IPS-15b (cell line): ENCODE results near the gene PVALEF.

Experiments
- H3K27me3 ChIP-seq: one replicate; pipeline ENCODE4 v1.6.1; 2013; ENCODE audit warnings: low read length; ENCODE audit not compliant: control insufficient read depth, insufficient read depth
- H3K36me3 ChIP-seq: one replicate; pipeline ENCODE4 v1.6.1; 2013; ENCODE audit warnings: low read length; ENCODE audit not compliant: control insufficient read depth, insufficient read depth
- H3K4me1 ChIP-seq: one replicate; pipeline ENCODE4 v1.6.1; 2013; ENCODE audit warnings: mild to moderate bottlenecking, low read length; ENCODE audit not compliant: control insufficient read depth, insufficient read depth
- H3K4me3 ChIP-seq: one replicate; pipeline ENCODE4 v1.5.1; 2013; ENCODE audit warnings: low read depth, low read length
- H3K9ac ChIP-seq: one replicate; pipeline ENCODE4 v1.6.1; 2013; ENCODE audit warnings: low read depth, mild to moderate bottlenecking, low read length
- H3K9me3 ChIP-seq: one replicate; pipeline ENCODE4 v1.6.1; 2013; ENCODE audit warnings: mild to moderate bottlenecking, low read length; ENCODE audit not compliant: control insufficient read depth, insufficient read depth

The PVALEF gene

DNA sequence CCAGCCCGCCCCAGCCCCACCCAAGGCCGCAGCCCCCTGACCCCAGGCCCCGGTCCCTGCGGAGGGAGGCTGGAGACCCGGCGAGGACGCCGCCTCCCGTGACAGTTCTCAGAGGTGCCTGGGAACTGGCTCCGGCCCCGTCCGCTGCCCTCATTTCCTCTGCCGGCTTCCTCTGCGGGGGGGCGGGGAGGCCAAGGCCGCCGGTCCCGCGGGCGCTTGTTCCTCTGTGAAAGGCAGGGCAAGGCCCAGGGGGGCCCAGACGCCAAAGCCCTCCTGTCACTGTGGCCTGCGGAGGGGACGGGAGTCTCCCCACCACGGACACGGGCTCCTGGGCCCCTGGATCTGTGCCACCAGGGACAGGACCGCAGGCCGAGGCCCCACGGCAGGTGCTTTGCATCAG, 5.0 kb upstream of the PVALEF start:
- Histone ChIP-seq H3K27me3 (no peaks in the 10 kb centered on the region), H3K4me1 (no peaks in the 10 kb centered on the region), H3K4me3 (no peak overlapping the region), H3K9ac (no peak overlapping the region), H3K36me3 (no peaks in the 10 kb centered on the region), H3K9me3 (no peaks in the 10 kb centered on the region)

DNA sequence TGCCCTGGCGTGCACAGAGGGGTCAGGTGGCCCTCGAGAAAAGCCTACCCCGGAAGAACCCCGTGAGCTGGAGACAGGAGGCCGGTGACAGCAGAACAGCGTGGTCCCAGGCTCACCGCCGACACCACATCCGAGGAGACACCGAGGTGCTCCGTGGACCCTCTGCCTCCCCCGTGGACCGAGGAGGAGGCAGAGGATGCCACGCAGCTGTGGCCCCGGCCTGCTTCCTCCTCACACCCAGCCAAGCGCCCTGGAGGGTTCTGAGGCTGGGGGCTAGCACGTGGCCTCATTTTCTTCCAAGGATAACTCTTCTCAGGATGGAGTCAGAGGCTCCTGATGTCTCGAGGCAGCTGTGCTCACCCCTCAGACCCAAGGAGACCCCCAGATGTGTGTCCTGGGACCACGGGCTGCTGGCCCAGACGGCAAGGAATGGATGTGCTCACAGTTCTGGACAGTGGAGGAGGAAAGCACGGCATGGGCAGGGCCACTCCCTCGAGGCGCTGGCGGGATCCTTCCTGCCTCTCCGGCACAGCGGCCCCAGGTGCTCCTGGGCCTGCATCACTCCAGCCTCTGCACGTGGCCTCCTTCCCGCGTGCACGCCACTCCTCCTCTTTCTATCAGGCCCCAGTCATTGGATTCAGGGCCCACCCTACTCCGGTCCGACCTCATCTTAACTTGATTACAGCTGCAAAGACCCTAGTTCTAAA, 4.4 kb upstream of the PVALEF start:
- Histone ChIP-seq H3K4me1 (no peaks in the 10 kb centered on the region), H3K27me3 (no peaks in the 10 kb centered on the region), H3K9me3 (no peaks in the 10 kb centered on the region), H3K9ac (no peak overlapping the region), H3K36me3 (no peaks in the 10 kb centered on the region), H3K4me3 (no peak overlapping the region)

DNA sequence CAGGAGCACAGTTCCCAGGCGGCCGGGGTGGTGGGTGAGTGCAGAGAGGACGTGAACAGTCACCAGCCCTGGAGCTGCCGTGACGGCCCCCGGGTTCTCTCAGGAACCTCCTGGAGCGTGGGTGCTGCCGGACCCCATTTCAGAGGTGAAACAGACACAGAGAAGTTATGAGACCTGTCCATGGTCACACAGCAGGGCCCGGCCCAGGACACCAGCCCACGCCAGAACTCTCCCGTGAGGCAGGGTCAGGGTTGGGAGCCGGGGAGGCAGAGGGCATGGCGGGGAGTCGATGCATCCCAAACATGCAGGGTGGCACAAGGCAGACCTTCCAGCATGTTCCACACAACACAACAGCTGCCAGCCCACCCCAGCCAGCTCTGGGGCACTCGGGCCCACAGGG, 3.8 kb upstream of the PVALEF start:
- no peaks in the 10 kb centered on the region for H3K4me1 ChIP-seq
- no peak overlapping the region for H3K4me3 ChIP-seq
- H3K27me3 ChIP-seq: no peaks in the 10 kb centered on the region
- H3K9ac ChIP-seq: no peak overlapping the region
- H3K36me3 ChIP-seq: no peaks in the 10 kb centered on the region
- no peaks in the 10 kb centered on the region for H3K9me3 ChIP-seq

DNA sequence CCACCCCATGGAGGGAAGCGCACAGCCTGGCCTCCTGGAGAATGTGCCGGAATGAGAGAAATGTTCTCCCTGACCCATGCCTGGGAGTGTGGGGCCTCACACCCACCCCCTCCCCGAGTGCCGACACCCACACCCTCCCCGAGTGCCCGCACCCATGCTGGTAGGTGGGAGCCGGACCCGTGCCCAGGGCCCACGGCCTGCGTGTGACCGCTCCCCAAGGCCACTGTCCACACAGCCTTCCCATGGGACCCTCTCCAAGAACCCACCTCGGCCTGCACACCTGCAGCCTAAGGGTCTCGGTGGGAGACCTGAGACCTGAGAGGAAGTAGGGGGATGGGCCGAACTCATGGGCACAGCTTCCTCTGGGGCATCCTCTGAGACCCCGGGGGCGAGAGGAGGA, 3.3 kb upstream of the PVALEF start:
- no peaks in the 10 kb centered on the region for H3K36me3 ChIP-seq
- no peaks in the 10 kb centered on the region for H3K4me1 ChIP-seq
- H3K27me3 ChIP-seq: no peaks in the 10 kb centered on the region

DNA sequence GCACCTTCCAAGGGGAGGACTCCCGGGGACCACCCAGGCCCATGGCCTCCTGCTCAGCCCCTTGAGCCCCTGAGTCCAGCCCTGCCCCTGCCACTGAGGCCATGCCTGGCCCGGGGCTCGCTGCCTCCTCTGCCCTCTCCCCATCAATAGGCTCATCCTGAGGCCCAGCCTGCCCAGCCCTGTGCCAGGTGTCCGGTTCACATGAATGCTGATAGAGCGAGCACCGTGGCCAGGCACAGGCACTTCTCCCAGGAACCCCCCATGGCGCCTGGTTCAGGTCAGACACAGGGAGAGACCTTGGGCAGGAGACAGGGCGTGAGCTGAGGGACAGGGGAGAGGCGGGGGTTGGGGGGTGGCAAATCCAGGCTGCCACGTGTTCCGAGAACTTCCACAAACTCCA, 2.8 kb upstream of the PVALEF start:
- H3K36me3 ChIP-seq: no peaks in the 10 kb centered on the region
- no peaks in the 10 kb centered on the region for H3K27me3 ChIP-seq
- no peak overlapping the region for H3K4me3 ChIP-seq
- H3K9me3 ChIP-seq: no peaks in the 10 kb centered on the region
- no peak overlapping the region for H3K9ac ChIP-seq
- no peaks in the 10 kb centered on the region for H3K4me1 ChIP-seq

More for the DNA sequence above, 3.3 kb upstream of the PVALEF start:
- Histone ChIP-seq H3K9me3 (no peaks in the 10 kb centered on the region), H3K4me3 (no peak overlapping the region), H3K9ac (no peak overlapping the region)

DNA sequence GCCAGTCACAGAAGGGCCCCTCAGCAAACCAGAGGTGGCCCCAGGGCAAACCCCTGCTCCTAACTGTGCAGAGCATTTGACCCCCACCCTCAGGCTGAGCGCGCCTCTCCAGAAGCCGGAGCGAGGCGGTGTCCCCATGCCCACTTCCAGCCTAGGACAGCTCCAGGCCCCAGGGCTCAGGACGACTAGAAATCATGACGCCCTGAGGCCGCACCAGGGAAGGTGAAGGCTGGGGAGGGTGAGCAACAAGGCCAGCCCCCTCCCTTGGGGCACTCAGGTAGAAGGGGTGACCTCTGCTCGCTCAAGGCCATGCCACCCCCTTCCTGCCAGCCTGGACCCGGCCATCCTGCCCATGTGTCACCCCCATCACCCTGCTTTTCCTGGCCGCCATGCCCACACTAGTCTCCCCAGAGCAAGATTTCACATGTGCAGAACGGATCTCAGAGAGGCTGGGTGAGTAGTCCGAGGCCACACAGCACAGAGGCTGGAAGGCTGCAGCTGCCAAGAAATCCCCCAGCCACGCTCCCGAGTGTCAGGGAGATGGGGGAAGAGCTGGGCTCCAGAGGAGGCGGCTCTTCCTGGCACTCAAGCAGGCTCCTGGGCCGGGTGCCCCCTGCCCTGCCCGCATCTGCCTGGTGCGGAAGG, 2.1 kb upstream of the PVALEF start:
- Histone ChIP-seq H3K9ac (no peak overlapping the region), H3K4me1 (no peaks in the 10 kb centered on the region), H3K27me3 (no peaks in the 10 kb centered on the region), H3K4me3 (no peak overlapping the region), H3K36me3 (no peaks in the 10 kb centered on the region), H3K9me3 (no peaks in the 10 kb centered on the region)

DNA sequence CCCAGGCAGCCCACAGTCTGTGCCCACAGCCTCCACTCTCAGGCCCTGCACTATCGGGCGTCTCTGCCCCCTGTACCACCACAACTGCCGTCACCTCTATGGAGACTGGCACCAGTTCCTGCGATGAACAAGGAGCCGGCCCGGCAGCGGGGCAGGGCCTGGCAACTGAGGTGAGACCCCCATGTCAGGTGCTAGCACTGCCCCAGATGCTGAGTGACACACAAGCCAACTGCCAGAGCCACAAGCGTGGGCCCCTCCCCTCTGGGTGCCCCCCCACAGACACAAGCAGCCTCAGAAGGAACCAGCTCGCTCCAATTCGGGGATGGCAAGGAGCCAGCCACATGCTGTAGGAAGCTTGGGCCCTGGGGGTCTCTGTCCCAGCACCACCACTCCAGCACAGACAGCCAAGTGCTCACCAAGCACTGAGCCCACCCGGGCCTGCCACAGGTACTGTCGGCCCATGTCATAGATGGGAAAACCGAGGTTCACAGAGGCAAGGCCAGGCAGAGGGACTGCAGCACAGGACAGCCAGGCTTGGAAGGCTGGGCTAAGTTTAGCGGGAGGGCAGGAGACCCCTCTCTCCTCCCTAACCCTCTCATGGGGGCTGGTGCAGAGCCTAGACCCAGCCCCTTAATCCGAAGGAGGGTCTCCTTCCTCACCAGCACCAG, 1.5 kb upstream of the PVALEF start:
- Histone ChIP-seq H3K36me3 (no peaks in the 10 kb centered on the region), H3K4me3 (no peak overlapping the region), H3K4me1 (no peaks in the 10 kb centered on the region), H3K9ac (no peak overlapping the region), H3K9me3 (no peaks in the 10 kb centered on the region), H3K27me3 (no peaks in the 10 kb centered on the region)

DNA sequence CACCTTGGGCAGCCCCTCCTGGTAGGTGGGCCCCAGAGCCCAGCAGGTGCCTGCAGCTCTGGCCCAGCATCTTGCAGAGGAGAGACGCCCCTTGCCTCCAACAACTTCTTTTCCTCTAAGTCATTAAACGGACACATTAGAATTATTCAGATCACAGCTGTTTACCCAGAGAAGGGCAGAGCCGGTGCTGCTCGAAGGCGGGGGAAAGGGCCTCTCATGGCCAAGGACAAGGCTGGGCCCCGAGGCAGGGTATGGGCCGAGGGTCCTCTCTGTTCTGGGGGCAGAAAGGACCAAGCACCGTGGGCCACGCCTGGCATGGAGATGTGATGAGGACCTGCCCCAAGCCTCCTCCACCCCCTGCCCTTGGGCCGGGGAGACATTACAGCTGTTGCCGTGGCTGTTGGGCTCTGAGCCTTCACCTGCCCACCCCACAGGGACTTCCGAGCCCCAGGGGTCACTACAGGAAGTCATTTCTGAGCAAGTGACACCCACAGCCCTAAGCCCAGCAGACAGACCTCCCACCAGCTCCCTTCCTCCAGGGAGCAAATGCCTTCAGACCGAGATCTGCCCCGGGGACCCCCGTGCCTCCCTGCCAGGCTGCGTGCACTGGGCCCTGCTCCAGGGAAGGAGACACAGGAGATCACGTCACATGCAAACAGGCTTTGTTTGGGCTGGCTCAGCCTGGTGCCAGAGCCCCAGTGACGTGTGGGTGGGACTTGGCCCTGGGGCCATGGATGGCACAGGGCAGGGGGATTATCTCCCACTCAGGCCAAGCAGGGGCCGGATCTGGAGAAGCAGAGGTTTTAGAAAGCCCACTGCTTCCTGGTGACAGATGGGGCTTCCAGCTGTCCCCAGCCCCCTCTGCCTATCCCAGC, 699 bp upstream of the PVALEF start:
- Histone ChIP-seq H3K36me3 (no peaks in the 10 kb centered on the region), H3K9ac (no peak overlapping the region), H3K27me3 (no peaks in the 10 kb centered on the region), H3K4me1 (no peaks in the 10 kb centered on the region), H3K4me3 (no peak overlapping the region), H3K9me3 (no peaks in the 10 kb centered on the region)

DNA sequence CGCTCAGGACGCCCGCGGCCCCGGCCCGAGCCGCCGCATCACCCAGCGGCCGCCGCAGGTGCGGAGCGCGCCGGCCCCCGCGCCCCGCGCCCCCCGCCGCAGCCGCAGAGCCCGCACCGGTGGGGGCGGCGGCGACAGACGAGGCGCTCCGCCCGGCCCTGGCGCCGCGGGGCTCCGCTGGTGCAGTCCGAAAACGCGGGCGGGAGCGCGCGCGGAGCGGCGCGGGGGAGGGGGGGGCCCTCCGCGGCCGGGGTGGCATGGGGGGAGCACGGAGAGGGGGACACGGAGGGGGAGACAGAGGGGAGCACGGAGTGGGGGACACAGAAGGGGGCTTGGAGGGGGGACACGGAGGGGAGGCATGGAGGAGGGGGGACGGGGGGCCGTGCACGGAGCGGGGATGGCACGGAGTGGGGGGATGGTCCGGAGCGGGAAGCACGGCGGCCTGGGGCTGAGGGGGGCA, 756 bp downstream of the PVALEF start, which contains the start of gene AATK:
Gene AATK (minus strand): TSS at position 189 of the 460 bp plus-strand sequence. CDS start 229 bp downstream, outside the sequence.
- Histone ChIP-seq H3K27me3 (no peaks in the 10 kb centered on the region), H3K4me3 (peak within 1 kb of the TSS; percentile 37), H3K4me1 (no peaks in the 10 kb centered on the region), H3K9me3 (no peaks in the 10 kb centered on the region), H3K9ac (no peak within 1 kb of the TSS), H3K36me3 (no peaks in the 10 kb centered on the region)

DNA sequence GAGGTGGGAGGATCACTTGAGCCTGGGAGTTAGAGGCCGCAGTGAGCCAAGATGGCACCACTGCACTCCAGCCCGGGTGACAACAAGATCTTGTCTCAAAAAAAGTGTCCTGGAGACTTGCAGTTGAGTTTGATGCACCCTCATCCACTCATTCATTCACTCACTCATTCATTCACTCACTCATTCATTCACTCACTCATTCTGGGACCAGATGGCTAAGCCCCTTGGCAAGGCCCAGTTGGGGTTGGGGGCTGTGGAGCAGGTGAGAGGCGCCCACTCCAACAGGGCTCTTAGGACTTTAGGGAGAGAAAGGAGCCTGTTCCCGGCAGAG, 1.9 kb downstream of the PVALEF start:
- Histone ChIP-seq H3K36me3 (no peaks in the 10 kb centered on the region), H3K9me3 (no peaks in the 10 kb centered on the region), H3K4me1 (no peaks in the 10 kb centered on the region), H3K27me3 (no peaks in the 10 kb centered on the region), H3K4me3 (no peak overlapping the region), H3K9ac (no peak overlapping the region)

DNA sequence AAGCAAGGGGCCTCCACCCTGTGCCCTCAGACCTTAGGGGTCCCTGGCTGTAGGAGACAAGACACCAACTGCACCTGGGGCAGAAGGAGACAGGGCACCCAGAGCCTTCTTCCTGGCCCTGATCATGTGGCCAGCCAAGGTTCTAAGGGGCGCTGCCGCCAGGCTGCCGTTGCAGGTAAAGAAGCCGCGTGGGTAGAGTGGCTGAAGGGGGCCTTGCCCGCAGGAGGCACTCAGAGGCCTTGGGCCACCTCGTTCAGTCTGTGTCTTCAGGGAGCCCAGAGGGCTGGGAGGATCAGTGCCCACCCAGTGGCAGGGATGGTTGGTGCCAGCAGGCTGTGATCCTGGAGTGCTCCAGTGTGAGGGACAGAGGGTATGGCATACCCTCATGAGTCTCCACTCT, 2.3 kb downstream of the PVALEF start:
- no peaks in the 10 kb centered on the region for H3K9me3 ChIP-seq
- no peak overlapping the region for H3K4me3 ChIP-seq
- H3K9ac ChIP-seq: no peak overlapping the region
- H3K4me1 ChIP-seq: no peaks in the 10 kb centered on the region
- no peaks in the 10 kb centered on the region for H3K36me3 ChIP-seq
- no peaks in the 10 kb centered on the region for H3K27me3 ChIP-seq
